AG09319 (cell line): Measurements from ENCODE around the gene TATDN3.
"Not testable (repeated sequence)": the region's sequence is repeated elsewhere in the genome, so short reads cannot be mapped to it uniquely, and the experiment has no call there.

Experiments
- DNase-seq: peaks from one replicate; pipeline ENCODE4 v3.0.0-alpha.2; 2010; ENCODE audit warnings: low read depth; ENCODE audit errors: extremely low read depth
- CTCF ChIP-seq: IDR thresholded peaks from 2 replicates; pipeline ENCODE4 v1.5.1; 2011; ENCODE audit warnings: low read depth, mild to moderate bottlenecking, inconsistent platforms, low read length, moderate library complexity

Gene TATDN3

GRCh38 chr1:212858461-212859265 is 67.0 kb downstream of the TATDN3 start:
- no peak for TF ChIP-seq CTCF
- DNase-seq = no peak

DNA sequence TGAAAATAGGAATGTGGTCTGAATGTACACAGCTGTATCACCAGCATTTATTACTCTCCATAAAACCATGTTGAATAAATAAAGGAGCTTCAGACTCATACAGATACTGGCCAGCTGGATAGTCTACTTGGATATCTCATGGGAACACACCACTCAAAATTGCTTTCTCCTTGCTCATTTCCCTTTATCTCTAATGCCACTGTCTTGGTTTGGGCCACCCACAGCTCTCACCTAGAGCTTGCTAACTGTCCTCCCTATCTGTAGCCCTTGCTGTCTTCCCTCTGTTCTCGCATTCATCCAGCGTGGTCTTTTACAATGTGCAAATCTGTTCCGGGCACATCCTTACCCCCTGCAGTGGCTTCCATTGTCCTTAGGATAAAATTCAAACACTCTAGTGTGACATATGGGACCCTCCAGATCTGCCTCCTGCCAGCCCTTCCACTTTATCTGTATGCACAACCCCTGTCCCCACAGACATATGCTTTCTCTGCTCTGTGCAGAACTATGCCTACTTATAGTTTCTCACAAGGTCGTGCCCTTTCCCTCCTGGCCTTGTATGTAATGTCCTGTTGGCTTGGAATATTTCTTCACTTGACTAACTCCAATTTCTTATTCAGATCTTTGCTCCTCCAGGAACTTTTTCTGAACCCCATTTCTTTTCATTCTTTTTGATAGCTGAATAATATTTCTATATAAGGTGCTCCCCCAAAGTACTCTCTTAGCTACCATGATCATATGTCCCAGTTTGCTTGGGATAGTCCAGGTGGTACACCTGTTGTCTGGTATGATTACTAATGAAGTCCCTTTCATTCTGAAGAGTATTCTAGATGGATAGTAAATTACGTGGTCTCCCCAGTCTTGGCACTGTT is 69.3 kb downstream of the TATDN3 start:
- DNase-seq = no peak
- no peak for TF ChIP-seq CTCF

DNA sequence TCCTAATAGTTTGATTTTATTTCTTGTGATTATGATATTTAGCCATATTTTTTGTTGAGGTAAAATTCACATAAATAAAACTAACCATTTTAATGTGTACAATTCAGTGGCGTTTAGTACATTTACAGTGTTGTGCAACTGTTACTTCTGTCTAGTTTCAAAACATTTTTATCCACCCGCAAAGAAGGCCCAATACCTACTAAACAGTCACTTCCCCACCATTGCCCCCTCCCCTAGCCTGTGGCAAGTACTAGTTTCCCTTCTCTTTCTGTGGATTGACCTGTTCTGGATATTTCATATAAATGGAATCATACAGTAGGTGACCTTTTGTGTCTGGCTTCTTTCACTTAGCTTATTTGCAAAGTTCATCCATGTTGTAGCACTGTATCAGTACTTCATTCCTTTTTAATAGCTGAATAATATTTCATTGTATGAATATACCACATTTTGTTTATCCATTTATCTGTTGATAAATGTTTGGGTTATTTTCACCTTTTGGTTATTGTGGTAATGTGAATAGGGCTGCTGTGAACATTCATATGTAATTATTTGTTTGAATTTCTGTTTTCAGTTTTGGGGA is 70.5 kb downstream of the TATDN3 start:
- TF ChIP-seq CTCF = no peak
- no peak for DNase-seq

- not testable (repeated sequence) for DNase-seq
Measured at GRCh38 chr1:212863345-212863744, 71.7 kb downstream of the TATDN3 start.

GRCh38 chr1:212864201-212864600 is 72.5 kb downstream of the TATDN3 start:
- no peak for DNase-seq
- TF ChIP-seq CTCF = no peak
